Measurements from ENCODE around the gene DCXR. TPM values are rescaled to one million over a fixed set of nuclear protein-coding genes. Genes with fewer than 3 reads are reported as not detected.

The DCXR gene
- total and polyA plus RNA-seq, 2 of the 4 experiments (the other 2 are of a cell fraction), result 36.6 to 139 TPM

DNA sequence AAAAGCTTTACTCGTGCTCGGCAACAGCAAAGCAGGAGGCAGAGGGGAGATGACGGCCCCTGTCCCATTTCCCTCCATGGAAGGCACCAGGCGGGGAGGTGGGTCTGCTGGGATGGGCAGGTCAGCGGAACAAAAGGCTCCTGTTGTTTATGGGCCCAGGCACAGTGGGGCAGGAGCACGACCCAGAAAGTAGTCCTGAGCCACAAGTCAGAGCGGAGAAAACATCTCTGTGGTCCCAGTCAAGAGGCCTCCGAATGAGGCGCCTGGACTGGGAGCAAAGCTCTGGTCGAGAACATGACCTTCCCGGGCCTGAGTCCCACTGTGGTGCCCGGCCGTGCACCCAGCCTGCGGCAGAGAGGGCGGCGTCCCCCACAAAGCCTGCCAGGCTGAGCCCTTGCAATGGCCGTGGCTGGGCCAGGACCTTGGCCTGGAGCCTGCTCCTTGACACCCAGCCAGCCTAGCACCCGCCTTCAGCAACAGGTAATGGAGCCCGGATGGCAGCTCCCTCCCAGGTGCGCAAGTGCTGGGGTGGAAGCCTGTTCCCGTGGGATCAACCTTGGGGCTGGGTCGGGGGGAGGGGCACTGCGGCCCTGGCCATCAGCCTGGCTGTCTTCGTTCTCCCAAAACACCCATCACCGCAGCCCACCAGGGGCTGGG lies 10.5 kb upstream of the DCXR start:
- DNase-seq, result no peak
- H2BK20ac ChIP-seq (ENCODE audit: low read depth, low read length), result no peak overlapping the region
- H4K8ac ChIP-seq (ENCODE audit: low read depth in 2 of 2, low read length in 2 of 2), result no peak overlapping the region
- H3K27ac ChIP-seq (ENCODE audit: insufficient read depth, low read length), result no peak overlapping the region
- peaks cover 30% of the 10 kb centered on the region for H3K36me3 ChIP-seq (ENCODE audit: control insufficient read depth, insufficient read depth, low read length)
- no peak overlapping the region for H4K91ac ChIP-seq (ENCODE audit: insufficient read depth, low read depth, low read length)
- H3K4me3 ChIP-seq (ENCODE audit: insufficient read depth, low read depth, low read length), result no peak overlapping the region
- H3K9ac ChIP-seq (ENCODE audit: low read depth, low read length), result no peak overlapping the region
- H2BK15ac ChIP-seq (ENCODE audit: low read depth, low read length), result no peak overlapping the region
- H3K9me3 ChIP-seq (ENCODE audit: control insufficient read depth, insufficient read depth, low read length), result no peaks in the 10 kb centered on the region
- H4K5ac ChIP-seq (ENCODE audit: low read depth, low read length), result no peak overlapping the region
- POLR2A ChIA-PET (ENCODE audit: unreplicated experiment), result interaction anchor here (0.5 kb wide), 1 partner anchor 88 kb away, joined by 5 read pairs; no protein-coding TSS in a partner anchor
- no peak overlapping the region for H3K4me2 ChIP-seq (ENCODE audit: low read depth, low read length)
- H3K23ac ChIP-seq (ENCODE audit: low read depth, low read length), result no peak overlapping the region
- H3K4ac ChIP-seq (ENCODE audit: low read depth, low read length), result no peak overlapping the region
- CTCF ChIA-PET, result no interaction called here
- H3K27me3 ChIP-seq (ENCODE audit: control insufficient read depth, insufficient read depth, low read length), result no peaks in the 10 kb centered on the region
- intact Hi-C loops (cut with micrococcal nuclease), result no loop called here
- dilution Hi-C loops (cut with HindIII; ENCODE audit: low sequenced_read_pairs, unreplicated experiment), result no loop called here
- H3K14ac ChIP-seq (replicated peaks; ENCODE audit: low read depth, low read length), result no peak overlapping the region
- H3K56ac ChIP-seq (ENCODE audit: extremely low read depth, insufficient read depth, low read length), result no peak overlapping the region
- H2AK5ac ChIP-seq (ENCODE audit: low read depth, low read length), result no peak overlapping the region
- in situ Hi-C loops (cut with MboI; ENCODE audit: low sequenced_read_pairs), result no loop called here
- 97% methylated on average over 12 of the region's 25 CpGs; no CpG with 5 or more reads in 1 of the 2 experiments for WGBS, 2 experiments (ENCODE audit: extremely low coverage in 2 of 2, insufficient read length in 1 of 2)
- H2AFZ ChIP-seq (replicated peaks; ENCODE audit: low read length, poor library complexity), result no peak overlapping the region
- no peak for TF ChIP-seq NFE2L2 (IDR thresholded peaks at IDR 0.05; ENCODE audit: low read depth, low read length)
- TF ChIP-seq MAFK (IDR thresholded peaks at IDR 0.05; ENCODE audit: low read depth, low read length), result no peak
- TF ChIP-seq, protein P1, sequence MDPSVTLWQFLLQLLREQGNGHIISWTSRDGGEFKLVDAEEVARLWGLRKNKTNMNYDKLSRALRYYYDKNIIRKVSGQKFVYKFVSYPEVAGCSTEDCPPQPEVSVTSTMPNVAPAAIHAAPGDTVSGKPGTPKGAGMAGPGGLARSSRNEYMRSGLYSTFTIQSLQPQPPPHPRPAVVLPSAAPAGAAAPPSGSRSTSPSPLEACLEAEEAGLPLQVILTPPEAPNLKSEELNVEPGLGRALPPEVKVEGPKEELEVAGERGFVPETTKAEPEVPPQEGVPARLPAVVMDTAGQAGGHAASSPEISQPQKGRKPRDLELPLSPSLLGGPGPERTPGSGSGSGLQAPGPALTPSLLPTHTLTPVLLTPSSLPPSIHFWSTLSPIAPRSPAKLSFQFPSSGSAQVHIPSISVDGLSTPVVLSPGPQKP (IDR thresholded peaks at IDR 0.05; ENCODE audit: borderline replicate concordance, low read depth, low read length), result no peak
- TF ChIP-seq SMC3 (IDR thresholded peaks at IDR 0.05; ENCODE audit: low read depth, low read length), result no peak
- no peak for TF ChIP-seq POLR2A (IDR thresholded peaks at IDR 0.05; ENCODE audit: low read depth, low read length)
- TF ChIP-seq, protein P2, sequence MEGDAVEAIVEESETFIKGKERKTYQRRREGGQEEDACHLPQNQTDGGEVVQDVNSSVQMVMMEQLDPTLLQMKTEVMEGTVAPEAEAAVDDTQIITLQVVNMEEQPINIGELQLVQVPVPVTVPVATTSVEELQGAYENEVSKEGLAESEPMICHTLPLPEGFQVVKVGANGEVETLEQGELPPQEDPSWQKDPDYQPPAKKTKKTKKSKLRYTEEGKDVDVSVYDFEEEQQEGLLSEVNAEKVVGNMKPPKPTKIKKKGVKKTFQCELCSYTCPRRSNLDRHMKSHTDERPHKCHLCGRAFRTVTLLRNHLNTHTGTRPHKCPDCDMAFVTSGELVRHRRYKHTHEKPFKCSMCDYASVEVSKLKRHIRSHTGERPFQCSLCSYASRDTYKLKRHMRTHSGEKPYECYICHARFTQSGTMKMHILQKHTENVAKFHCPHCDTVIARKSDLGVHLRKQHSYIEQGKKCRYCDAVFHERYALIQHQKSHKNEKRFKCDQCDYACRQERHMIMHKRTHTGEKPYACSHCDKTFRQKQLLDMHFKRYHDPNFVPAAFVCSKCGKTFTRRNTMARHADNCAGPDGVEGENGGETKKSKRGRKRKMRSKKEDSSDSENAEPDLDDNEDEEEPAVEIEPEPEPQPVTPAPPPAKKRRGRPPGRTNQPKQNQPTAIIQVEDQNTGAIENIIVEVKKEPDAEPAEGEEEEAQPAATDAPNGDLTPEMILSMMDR (conservative IDR thresholded peaks at IDR 0.05; ENCODE audit: low read depth, low read length), result no peak
- TF ChIP-seq BHLHE40 (IDR thresholded peaks at IDR 0.05; ENCODE audit: low read depth, low read length), result no peak
- no peak for TF ChIP-seq RCOR1 (IDR thresholded peaks at IDR 0.05; ENCODE audit: insufficient replicate concordance, low read length)
- no peak for TF ChIP-seq MXI1 (IDR thresholded peaks at IDR 0.05; ENCODE audit: borderline replicate concordance, low read depth, low read length)
- no peak for TF ChIP-seq RAD21 (IDR thresholded peaks at IDR 0.05; ENCODE audit: low read length)
- no peak for TF ChIP-seq CEBPB (IDR thresholded peaks at IDR 0.05; ENCODE audit: low read depth, low read length)
- no peak for TF ChIP-seq MAZ (IDR thresholded peaks at IDR 0.05; ENCODE audit: borderline replicate concordance, low read depth, low read length)
- TF ChIP-seq RFX5 (IDR thresholded peaks at IDR 0.05; ENCODE audit: low read depth, low read length), result no peak
- no peak for TF ChIP-seq CHD1 (IDR thresholded peaks at IDR 0.05; ENCODE audit: low read depth, low read length)
- TF ChIP-seq, protein P3, sequence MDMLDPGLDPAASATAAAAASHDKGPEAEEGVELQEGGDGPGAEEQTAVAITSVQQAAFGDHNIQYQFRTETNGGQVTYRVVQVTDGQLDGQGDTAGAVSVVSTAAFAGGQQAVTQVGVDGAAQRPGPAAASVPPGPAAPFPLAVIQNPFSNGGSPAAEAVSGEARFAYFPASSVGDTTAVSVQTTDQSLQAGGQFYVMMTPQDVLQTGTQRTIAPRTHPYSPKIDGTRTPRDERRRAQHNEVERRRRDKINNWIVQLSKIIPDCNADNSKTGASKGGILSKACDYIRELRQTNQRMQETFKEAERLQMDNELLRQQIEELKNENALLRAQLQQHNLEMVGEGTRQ (IDR thresholded peaks at IDR 0.05; ENCODE audit: low read depth, low read length), result no peak
- no peak for TF ChIP-seq FOS (IDR thresholded peaks at IDR 0.05; ENCODE audit: low read depth, low read length)
- peaks cover 7% of the 10 kb centered on the region for H3K9me1 ChIP-seq (ENCODE audit: insufficient read depth, low read length)
- H3K79me1 ChIP-seq (ENCODE audit: low read depth in 1 of 2, low read length in 2 of 2), result peaks cover 10 to 26% of the 10 kb centered on the region in 2 experiments
- no TSS peak for BruUV-seq (replicated peaks)
- peaks cover 14% of the 10 kb centered on the region for H3K4me1 ChIP-seq (ENCODE audit: control insufficient read depth, insufficient read depth, low read length)
- no peak overlapping the region for H2BK5ac ChIP-seq (ENCODE audit: low read depth, low read length, poor library complexity, severe bottlenecking)
- H3K18ac ChIP-seq (ENCODE audit: low read depth, low read length), result no peak overlapping the region
- no peak for ATAC-seq (ENCODE audit: low read depth)
- no peak overlapping the region for H2BK120ac ChIP-seq (ENCODE audit: low read depth, low read length)
- H4K20me1 ChIP-seq (ENCODE audit: insufficient read depth, low read length), result peaks cover 4% of the 10 kb centered on the region
- no peak overlapping the region for H2AK9ac ChIP-seq (replicated peaks; ENCODE audit: low read depth, low read length, poor library complexity)

Data from IMR-90 (cell line).